Spleen (tissue), 11 donors: ENCODE results near the gene MIAT. TPM values are rescaled to one million over a fixed set of nuclear protein-coding genes. Genes with fewer than 3 reads are reported as not detected.

Source experiments
- DNase-seq: peaks from one replicate; pipeline ENCODE4 v3.0.0-alpha.2; 2020
- H3K27ac ChIP-seq, 8 donors: fragments of 200-600 bp; sonication (generic) in 7 of 8; 1 replicate in 4 of 8; 2 replicates in 4 of 8; pipeline versions ENCODE4 v1.5.0 to v1.8.0; 2016 to 2021; ENCODE audit warnings: inconsistent platforms in 4 of 8, mild to moderate bottlenecking in 4 of 8, moderate library complexity in 1 of 8
- H3K27me3 ChIP-seq, 7 donors: fragments of 200-600 bp; sonication (generic) in 6 of 7; replicated peaks in 1 of 7; 1 replicate in 4 of 7; 2 replicates in 3 of 7; pipeline versions ENCODE4 v1.5.0 to v1.8.0; 2016 to 2021; ENCODE audit warnings: inconsistent platforms in 3 of 7, mild to moderate bottlenecking in 1 of 7
- H3K36me3 ChIP-seq, 6 donors: fragments of 200-600 bp; sonication (generic) in 5 of 6; 1 replicate in 4 of 6; 2 replicates in 2 of 6; pipeline versions ENCODE4 v1.5.0 to v1.8.0; 2016 to 2021; ENCODE audit warnings: inconsistent platforms in 2 of 6
- H3K4me1 ChIP-seq, 6 donors: fragments of 200-600 bp; sonication (generic) in 5 of 6; 1 replicate in 3 of 6; 2 replicates in 3 of 6; pipeline versions ENCODE4 v1.5.0 to v1.8.0; 2016 to 2021; ENCODE audit warnings: inconsistent platforms in 3 of 6
- H3K4me3 ChIP-seq, 8 donors: fragments of 200-600 bp; sonication (generic) in 7 of 8; 1 replicate in 4 of 8; 2 replicates in 4 of 8; pipeline versions ENCODE4 v1.5.0 to v1.8.0; 2016 to 2021; ENCODE audit warnings: inconsistent platforms in 4 of 8, mild to moderate bottlenecking in 4 of 8, moderate library complexity in 2 of 8
- H3K9me3 ChIP-seq, 8 donors: fragments of 200-600 bp; sonication (generic) in 7 of 8; 1 replicate in 4 of 8; 2 replicates in 4 of 8; pipeline versions ENCODE4 v1.5.0 to v1.8.0; 2016 to 2021; ENCODE audit warnings: inconsistent platforms in 4 of 8
- POLR2A ChIP-seq, 3 donors: fragments of 450-650 bp; IDR thresholded peaks; one replicate each; pipeline ENCODE4 v1.5.1; 2017; ENCODE audit warnings: antibody characterized with exemption in 3 of 3, mild to moderate bottlenecking in 1 of 3
- POLR2AphosphoS5 ChIP-seq, 3 donors: sonication (generic); formaldehyde crosslinking; IDR thresholded peaks; one replicate each; pipeline ENCODE4 v1.5.1; 2017; ENCODE audit warnings: antibody characterized with exemption in 3 of 3
- WGBS, 5 donors: extraction: QIAGEN DNeasy Blood & Tissue Kit in 3 of 5; methylation state at CpG; one replicate each; pipeline versions ENCODE4 v1.1.5 to v1.1.7; 2013 to 2018; 5-methylcytosine and 5-hydroxymethylcytosine counted together
- intact Hi-C: fragments of 100-400 bp; cut with DNase I; formaldehyde crosslinking; loops from one replicate; pipeline ENCODE4 v1.15.0; 2023; ENCODE audit warnings: low total_unique reads
- polyA plus RNA-seq, 3 donors: library from polyadenylated mRNA; stranded (reverse); fragments of 200-250 nt; gene quantifications; one replicate each; pipeline ENCODE4 v1.2.1, GENCODE V29; 2013
- total RNA-seq, 7 donors: library from RNA; depleted of rRNA in 3 of 7; stranded (reverse); fragments of >200 nt in 3 of 7; fragmentation: NEBNext Ultra II Directional in 4 of 7; extraction: Animal tissue kit (Norgen Biotek cat#: 25700) in 4 of 7; gene quantifications; one replicate each; pipeline versions ENCODE4 v1.1.0 to v1.2.1, GENCODE V29; 2016 to 2021
- TF ChIP-seq, protein P1 (sequence below), 11 experiments: fragments of 200-600 bp in 7 of 11; fragments of 450-650 bp in 4 of 11; sonication (generic) in 4 of 11; IDR thresholded peaks in 8 of 11; conservative IDR thresholded peaks in 3 of 11; 1 replicate in 7 of 11; 2 replicates in 4 of 11; pipeline versions ENCODE4 v1.4.0 to v1.8.0; 2016 to 2021; ENCODE audit warnings: antibody characterized with exemption in 11 of 11, inconsistent platforms in 4 of 11, mild to moderate bottlenecking in 1 of 11
- donor health status: healthy with polysubstance abuse.
- donor health status: DM: no; HTN: no; CAD: no; lungs with moderate emphysema.
- donor health status: DM: no; HTN: no; CAD: no.
- donor health status: Bipolar disorder and iron deficiency.
- donor health status: healthy.
- donor health status: DM: no; HTN: no; CAD: no.
- donor health status: DM: yes; HTN: yes; CAD: no.

The MIAT gene
- total and polyA plus RNA-seq, 10 donors = 0.77 to 62.4 (median 19.5) TPM

DNA sequence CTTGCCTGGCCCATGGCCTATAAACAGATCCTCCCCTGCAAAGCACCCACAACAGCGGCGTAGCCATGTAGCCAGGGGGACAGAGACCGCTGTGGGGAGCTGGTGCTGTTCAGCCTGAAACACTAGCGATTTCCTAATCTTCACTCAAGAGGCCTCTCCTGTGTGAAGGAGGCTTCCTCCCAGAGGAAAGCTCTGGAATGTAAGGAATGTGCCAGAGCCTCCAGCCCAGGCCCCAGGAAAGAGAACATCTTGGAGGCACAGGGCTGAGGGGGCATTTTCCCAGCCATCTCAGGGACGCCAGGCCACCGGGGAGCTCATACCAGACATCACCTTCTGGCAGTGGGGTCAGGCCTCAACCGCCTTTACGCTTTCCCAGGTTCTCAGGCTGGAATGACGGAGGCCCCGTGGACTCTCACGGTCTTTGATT, 24.0 kb downstream of the MIAT start:
- peak overlapping the region in 1 of 8 donors; percentile 8 for H3K27ac ChIP-seq
- peaks cover 0 to 6% (median 0%) of the 10 kb centered on the region in 8 donors for H3K9me3 ChIP-seq
- peak; percentile 54 for DNase-seq
- intact Hi-C loops = no loop called here
- H3K4me1 ChIP-seq = peaks cover 6 to 56% (median 15%) of the 10 kb centered on the region in 6 donors
- H3K36me3 ChIP-seq = peaks cover 7 to 78% (median 27%) of the 10 kb centered on the region in 6 donors
- no peaks in the 10 kb centered on the region for H3K27me3 ChIP-seq
- TF ChIP-seq POLR2A (IDR thresholded peaks at IDR 0.05) (no peak), POLR2AphosphoS5 (IDR thresholded peaks at IDR 0.05) (no peak)
- TF ChIP-seq, protein P1, sequence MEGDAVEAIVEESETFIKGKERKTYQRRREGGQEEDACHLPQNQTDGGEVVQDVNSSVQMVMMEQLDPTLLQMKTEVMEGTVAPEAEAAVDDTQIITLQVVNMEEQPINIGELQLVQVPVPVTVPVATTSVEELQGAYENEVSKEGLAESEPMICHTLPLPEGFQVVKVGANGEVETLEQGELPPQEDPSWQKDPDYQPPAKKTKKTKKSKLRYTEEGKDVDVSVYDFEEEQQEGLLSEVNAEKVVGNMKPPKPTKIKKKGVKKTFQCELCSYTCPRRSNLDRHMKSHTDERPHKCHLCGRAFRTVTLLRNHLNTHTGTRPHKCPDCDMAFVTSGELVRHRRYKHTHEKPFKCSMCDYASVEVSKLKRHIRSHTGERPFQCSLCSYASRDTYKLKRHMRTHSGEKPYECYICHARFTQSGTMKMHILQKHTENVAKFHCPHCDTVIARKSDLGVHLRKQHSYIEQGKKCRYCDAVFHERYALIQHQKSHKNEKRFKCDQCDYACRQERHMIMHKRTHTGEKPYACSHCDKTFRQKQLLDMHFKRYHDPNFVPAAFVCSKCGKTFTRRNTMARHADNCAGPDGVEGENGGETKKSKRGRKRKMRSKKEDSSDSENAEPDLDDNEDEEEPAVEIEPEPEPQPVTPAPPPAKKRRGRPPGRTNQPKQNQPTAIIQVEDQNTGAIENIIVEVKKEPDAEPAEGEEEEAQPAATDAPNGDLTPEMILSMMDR (IDR thresholded peaks at IDR 0.05 in 8 of 11, conservative IDR thresholded peaks at IDR 0.05 in 3 of 11) = no peak
- no peak overlapping the region for H3K4me3 ChIP-seq
- WGBS, 5 donors = 79 to 96% (median 91%) methylated on average over 5 to 11 of the region's 11 CpGs

- Histone ChIP-seq H3K27ac (no peak overlapping the region), H3K9me3 (peaks cover 0 to 6% (median 0%) of the 10 kb centered on the region in 8 donors), H3K36me3 (peaks cover 7 to 78% (median 27%) of the 10 kb centered on the region in 6 donors), H3K4me1 (peaks cover under 1 to 32% (median 4%) of the 10 kb centered on the region in 6 donors), H3K4me3 (no peak overlapping the region), H3K27me3 (no peaks in the 10 kb centered on the region)
- TF ChIP-seq POLR2A (IDR thresholded peaks at IDR 0.05) (no peak), POLR2AphosphoS5 (IDR thresholded peaks at IDR 0.05) (no peak)
- intact Hi-C loops = no loop called here
- WGBS, 5 donors = 87 to 93% (median 88%) methylated on average over 2 of the region's 2 CpGs
- DNase-seq = no peak
Observed at GRCh38 chr22:26684168-26684567, 26.8 kb downstream of the MIAT start.

DNA sequence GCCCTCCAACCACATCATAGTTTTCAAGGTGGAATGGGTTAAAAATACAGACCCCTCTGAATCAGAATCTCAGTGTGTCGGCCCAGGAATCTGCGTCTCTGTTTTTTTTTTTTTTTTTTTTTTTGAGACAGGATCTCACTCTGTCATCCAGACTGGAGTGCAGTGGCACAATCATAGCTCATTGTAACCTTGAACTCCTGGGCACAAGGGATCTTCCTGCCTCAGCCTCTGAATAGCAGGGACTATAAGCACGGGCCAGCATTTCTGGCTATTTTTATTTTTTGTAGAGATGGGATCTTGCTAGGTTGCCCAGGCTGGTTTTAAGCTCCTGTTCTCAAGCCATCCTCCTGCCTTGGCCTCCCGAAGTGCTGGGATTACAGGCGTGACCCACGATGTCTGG, 28.2 kb downstream of the MIAT start:
- peaks cover 7 to 79% (median 20%) of the 10 kb centered on the region in 6 donors for H3K36me3 ChIP-seq
- peaks cover 0 to 23% (median 4%) of the 10 kb centered on the region in 6 donors for H3K4me1 ChIP-seq
- H3K27ac ChIP-seq = no peak overlapping the region
- no peak for TF ChIP-seq POLR2A (IDR thresholded peaks at IDR 0.05)
- TF ChIP-seq POLR2AphosphoS5 (IDR thresholded peaks at IDR 0.05) = no peak
- TF ChIP-seq, protein P1 (IDR thresholded peaks at IDR 0.05 in 8 of 11, conservative IDR thresholded peaks at IDR 0.05 in 3 of 11) = no peak
- WGBS, 5 donors = 72 to 88% (median 83%) methylated on average over 6 of the region's 6 CpGs
- H3K27me3 ChIP-seq = no peaks in the 10 kb centered on the region
- H3K9me3 ChIP-seq = peaks cover 0 to 6% (median 0%) of the 10 kb centered on the region in 8 donors
- intact Hi-C loops = no loop called here
- DNase-seq = no peak
- H3K4me3 ChIP-seq = no peak overlapping the region

DNA sequence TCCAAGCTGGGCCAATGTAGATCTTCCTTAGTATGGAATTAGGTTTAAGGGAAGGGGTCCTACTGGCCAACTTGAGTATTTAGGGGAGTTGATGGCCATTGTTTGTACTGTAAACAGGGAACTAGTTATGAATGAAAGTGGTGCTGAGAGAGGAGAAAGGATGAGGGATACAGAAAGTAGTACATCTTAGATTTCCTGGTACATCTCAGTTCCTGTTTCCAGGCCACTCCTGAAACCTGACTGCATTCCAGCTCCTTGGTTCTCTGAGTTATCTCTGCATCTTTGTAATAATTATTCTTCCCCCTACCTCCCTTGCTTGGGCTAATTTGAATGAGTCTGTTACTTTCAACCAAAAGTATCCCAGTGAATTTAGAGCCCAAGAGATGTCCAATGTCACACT, 30.1 kb downstream of the MIAT start:
- Histone ChIP-seq H3K27me3 (no peaks in the 10 kb centered on the region), H3K27ac (no peak overlapping the region), H3K36me3 (peaks cover 0 to 60% (median 5%) of the 10 kb centered on the region in 6 donors), H3K9me3 (peaks cover 0 to 1% (median 0%) of the 10 kb centered on the region in 8 donors), H3K4me3 (no peak overlapping the region), H3K4me1 (peaks cover 0 to 27% (median 13%) of the 10 kb centered on the region in 6 donors)
- DNase-seq = no peak
- TF ChIP-seq, protein P1 (IDR thresholded peaks at IDR 0.05 in 8 of 11, conservative IDR thresholded peaks at IDR 0.05 in 3 of 11) = no peak
- no peak for TF ChIP-seq POLR2A (IDR thresholded peaks at IDR 0.05)
- TF ChIP-seq POLR2AphosphoS5 (IDR thresholded peaks at IDR 0.05) = no peak
- intact Hi-C loops = no loop called here
